Activated CD4-positive, alpha-beta T cell treated with anti-CD3 and anti-CD28 coated beads, Interleukin-2, amount 50 U/mL, for 1 hour (primary cell): ENCODE measurements around the gene RNU6-7.

Experiments
- DNase-seq: peaks from one replicate; pipeline ENCODE4 v3.0.0-alpha.2; 2020

Gene RNU6-7

DNA sequence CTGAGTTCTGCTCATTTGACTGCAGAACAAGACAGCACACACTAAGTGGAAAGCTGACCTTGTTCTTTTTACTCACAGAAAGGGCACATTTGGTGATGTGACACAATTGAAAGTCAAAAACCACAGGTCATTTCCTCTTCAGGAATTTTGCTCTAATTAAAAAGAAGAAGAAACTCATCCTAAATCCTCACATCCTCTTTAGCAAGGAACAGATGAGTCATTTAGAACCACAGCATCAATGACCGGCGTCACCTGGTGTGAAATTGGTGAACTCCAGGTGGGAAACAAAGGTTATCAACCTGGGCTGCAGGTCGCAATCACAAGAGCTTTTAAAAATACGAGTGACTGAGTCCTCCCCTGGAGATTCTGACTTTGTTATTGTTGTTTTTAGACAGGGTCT, 4.1 kb downstream of the RNU6-7 start:
- DNase-seq = no peak

DNA sequence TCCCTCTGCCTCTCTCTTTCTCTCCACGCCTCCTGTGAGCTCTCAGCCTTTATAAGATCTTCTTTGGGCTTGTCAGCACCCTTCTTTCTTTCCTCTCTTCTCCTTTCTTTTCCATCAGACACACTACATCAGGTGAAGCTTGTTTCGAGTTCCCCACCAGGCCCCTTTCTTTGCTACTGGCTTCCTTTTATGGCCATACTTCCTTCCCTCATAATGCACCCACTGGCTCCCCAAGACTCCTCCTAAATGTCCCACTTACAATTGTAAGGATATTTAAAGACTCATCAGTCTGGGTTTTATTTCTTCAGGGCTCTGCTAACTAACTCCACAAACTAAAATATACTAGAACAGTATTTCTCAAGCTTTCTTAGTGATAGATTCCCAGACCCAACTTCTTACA, 4.7 kb downstream of the RNU6-7 start:
- DNase-seq = no peak

DNA sequence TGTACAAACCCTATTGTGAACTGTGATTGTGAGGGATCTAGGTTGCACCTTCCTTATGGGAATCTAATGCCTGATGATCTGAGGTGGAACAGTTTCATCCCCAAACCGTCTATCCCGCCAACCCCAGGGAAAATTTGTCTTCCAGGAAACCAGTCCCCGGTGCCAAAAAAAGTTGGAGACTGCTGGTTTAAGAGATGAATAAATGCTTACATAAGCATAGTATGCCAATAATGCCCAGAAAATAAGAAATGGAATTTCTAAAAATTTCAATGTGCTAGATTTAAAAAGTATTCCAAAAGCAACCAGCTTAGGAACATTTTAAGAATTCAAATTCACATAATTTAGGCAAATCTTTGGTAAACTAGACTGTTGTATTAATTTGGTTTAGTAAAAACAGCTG, 6.6 kb downstream of the RNU6-7 start:
- no peak for DNase-seq

DNA sequence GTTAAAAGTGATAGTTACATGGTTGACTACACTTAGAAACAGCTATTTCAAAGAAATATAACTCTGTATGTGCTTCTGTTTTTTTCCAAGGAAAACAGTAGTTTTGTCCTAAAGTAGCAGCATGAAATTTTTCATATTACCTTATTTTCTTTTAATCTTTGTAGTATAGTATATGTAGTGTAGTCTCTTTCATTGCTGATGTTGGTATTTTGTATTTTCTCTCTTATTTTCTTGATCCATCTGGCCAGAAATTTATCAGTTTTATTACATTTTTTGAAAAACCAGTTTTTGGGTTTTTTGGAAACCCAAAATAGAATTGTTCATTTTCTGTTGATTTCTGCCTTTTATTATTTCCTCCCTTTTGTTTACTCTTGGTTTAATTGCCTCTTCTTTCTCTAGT, 7.6 kb downstream of the RNU6-7 start:
- no peak for DNase-seq

DNA sequence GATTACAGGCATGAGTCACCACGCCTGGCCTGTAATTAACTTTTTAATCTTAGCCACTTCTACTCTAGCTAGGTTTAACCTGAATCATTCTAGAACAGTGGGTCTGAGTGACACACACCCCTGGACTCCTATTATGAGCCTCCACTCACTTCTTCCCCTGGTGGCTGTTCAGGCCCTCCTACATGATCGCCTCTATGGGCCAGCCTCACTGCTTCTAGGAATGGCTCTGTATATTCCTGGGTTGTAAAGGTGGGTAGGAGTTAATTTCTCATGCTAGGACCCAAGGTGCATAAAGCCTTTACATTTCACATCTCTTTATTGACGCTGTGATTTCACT, 9.2 kb downstream of the RNU6-7 start:
- no peak for DNase-seq

DNA sequence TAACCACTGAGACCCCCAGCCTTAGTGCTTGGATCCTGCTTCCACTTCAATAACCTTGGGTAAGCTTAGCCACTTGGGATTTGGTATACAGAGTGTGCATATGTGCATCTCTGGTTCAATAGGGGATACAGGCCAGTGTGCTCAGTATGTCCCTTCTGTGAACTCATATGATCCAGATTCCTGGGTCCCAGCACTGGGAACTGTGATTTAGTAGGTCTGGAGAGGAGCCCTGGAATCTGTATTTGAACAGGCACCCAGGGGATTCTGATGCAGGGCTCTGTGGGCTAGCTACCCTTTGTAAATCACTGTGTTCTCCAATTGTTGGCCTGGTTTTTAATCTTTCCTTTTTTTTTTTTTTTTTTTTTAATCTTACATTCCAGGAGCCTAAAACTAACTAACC, 11.0 kb downstream of the RNU6-7 start:
- no peak for DNase-seq

DNA sequence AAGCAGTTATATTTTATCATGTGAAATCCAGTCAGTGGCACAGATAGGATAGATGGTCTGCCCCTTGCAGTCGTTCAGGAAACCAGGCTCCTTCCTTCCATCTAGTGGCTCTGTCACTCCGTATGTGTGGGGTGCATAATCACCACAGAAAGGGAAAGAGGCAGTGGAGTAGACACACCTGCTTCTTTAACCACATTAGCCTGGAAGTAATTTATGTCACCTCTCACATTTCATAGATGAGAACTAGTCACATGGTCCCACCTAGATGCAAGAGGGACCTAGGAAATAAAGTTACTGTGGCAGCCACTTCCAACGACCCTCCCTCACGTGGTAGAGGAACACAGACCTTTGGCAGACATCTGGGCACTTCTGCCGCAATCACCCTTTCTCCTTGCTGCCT, 15.5 kb downstream of the RNU6-7 start:
- DNase-seq = no peak

DNA sequence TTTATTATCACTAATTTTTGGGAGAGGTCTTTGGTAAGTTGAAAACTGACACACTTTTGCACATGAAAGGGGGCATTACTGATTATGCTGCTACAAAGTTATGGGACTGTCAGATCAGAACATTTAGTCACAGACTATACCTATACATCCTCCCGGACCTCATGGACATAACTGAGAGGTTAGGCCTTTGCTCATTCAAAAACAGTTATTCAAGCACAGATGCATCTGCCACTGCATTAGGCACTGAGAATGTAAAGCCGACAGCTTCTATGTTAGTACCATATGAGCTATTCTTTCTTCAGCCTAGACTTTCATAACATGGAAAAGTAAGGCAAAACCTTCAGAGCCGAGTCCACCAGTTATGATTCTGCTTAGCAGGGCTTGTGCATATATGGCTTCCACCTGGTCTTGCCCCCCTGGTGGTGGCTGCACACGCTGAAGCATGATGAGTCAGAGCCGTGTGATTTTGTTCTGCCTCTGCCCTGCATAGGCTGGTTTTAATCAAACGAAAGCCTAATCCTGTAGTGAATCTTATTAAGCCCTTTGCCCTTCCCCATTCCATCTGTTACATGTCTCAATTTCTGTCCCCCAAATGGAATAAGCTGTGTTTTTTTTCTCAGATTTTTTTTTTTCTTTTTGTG, 23.0 kb downstream of the RNU6-7 start:
- no peak for DNase-seq

DNA sequence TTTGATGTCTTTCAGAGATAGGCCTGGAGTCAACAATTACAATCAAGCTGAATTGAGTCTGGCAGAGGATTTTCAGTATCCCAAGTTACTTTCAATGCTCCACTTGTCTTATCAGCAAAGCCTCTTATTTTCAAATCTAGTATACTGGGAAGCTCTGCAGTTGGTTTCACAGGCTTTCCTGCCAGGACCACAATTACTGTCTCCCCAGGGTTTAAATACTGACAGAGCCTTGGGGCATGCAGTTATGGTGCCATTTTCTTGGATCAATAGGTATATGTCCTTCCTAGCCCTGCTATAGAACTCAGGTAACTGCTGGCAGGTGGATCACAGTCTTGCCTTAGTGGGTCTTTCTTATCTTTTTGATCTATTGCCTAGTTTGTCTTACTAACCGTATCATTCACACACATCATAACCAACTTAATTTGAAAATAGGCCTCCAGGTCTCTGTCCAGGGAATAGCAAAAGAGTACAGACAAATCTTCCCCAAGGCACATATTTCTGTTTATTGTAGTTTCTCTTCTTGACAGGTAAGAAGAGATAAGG, 23.6 kb downstream of the RNU6-7 start:
- DNase-seq = no peak

DNA sequence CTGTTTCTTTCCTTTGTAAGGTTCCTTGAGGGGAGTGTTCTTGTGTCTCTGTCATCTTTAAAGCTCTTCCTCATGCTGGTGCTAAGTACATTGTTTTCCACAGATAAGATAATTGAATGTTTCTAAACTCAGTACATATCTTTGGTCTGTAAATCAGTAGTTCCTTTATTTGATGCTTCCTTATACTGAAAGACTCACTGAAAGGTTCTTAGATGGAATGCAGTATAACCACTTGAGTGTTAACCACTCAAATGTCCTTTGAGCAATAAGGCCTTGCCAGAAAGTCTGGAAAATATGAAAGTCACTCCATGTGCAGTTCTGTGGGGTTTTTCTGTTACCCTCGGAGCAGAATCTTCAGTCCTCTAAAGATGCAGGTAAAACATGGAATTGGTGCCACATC, 24.2 kb downstream of the RNU6-7 start:
- no peak for DNase-seq

DNA sequence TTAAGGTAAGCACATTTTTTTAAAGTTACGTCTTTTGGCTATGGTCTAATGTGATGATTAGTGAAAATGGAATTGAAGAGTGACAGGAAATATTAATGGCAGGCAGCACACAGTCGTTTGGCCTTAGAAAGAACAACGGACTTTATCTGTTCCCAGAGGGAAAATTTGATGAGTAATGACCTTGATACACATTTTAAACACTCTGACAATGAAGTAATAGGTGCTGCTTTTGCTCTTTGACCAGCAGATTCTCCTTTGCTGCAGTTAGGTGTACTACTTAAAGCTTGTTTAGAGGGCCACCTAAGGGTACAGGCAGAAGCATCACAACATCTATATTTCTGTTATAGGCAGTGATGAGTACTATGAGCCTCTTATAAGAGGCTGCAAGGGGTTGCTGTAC, 28.3 kb downstream of the RNU6-7 start:
- no peak for DNase-seq

DNA sequence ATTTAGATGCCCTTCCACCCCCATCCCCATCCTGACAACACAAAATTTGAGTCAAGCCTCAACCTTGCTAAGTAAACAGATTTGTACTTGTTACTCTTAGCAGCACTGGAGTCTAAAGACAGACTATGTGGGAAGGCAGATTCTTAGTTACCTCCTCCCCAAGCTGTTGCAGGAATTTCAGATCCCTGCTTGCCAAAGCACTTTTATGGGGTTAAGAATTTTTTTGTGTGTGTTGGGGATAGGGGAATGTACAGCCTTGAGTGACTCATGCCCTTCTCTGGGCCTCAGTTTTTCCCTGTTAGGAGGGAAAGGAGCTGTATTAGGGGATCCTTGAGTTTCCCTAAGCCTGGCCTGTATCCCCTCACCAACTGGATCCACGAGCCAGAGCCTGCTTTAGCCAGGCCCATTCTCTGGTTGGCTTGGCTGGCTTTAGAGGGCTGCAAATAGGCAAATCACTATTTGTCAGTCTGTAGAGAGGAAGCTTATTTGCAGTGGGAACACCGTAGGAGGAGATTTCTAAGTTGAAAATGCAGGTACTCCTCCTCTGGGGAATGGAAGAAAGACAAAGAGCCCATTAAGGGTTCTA, 28.9 kb downstream of the RNU6-7 start:
- no peak for DNase-seq

DNA sequence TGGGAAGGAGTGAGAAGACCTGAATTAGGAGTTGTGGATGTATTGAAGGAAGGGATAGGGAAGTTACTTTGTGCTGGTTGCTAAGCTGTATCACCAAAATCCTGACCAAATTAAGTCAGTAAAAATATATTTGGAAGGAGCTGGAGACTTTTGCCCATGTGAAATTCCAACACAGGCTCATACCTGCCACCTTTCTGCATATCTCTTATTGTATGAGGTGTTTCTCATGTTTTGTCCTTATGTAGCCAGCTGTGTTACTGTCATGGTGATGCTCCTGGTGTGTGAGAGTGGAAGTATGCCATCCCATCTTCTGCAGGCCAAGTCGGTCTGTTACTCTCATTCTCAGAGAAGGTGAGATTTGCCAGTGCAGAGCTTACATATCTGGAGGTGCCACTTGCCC, 30.6 kb downstream of the RNU6-7 start:
- no peak for DNase-seq

DNA sequence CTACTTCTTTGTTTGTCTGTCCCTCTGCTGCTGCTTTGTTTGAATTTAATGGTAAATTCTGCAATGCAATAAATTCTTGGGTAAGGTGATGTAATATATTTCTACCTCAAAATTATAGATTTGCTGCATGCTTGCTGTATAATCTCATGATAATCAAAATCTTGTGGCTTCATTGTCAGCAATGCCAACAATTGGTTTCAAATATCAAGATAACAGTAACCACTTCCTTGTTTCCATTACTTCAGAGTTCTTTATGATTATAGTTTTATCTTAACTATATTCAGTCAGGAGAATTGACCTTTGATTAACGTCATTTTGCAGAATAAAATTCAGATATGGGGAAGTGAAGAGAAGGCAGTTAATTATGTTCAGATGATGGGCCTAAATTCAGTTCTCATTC, 31.4 kb downstream of the RNU6-7 start:
- no peak for DNase-seq

DNA sequence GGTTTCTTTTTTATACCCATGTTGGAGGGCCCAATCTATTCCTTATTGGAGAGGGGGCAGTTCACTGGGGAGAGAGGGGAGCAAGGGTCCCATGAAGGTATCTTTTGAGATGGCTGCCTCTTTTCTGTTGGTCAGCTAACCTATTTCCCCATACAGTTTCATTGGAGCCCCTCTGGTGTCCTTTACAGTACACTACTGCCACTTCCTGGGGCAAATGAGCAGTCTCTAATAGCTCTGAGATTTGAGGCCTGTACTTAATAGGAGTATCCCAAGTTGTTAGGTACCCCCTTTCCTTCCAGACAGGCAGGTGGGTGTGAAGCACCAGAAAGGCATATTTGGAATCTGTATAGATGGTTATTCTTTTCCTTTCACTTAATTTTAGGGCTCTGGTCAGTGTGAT, 42.6 kb downstream of the RNU6-7 start:
- DNase-seq = no peak

DNA sequence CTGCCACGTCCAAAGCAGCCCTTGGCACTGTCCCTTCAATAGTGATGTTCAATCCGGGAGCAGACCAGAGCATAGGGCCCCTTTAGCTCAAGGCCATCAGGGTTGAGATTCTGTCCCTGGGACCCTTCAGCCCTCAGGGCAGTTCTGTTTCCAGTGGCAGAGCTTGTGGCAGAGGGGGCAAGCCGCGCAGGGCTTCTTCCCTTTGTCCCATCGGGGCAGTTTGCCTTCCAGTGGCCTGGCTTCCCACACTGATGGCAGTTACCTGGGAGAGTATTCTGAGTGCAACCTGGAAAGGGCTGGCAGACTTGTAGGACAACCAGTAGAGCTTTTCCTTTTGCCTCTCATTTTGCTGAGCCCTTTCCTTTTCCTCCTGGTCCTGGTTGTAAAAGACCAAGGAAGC, 44.9 kb downstream of the RNU6-7 start:
- no peak for DNase-seq

DNA sequence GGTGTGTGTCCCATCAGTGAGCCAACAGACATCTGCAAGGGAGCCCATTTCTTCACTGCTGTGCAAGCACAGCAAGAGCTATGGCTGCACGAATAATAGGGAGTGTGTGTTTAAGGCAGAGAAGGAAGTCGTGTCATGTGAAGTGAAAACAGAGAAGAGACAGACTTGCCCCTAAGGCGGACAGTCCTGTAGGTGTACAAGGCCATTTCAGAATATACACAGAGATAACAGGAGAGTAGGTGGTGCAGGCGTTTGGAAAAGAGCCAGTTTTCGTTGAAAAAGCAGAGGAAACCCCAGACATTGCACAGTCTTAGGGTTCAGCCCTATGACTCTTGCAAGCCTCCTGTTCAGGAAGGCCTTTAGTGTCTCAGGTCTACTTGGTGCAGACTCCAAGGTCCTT, 47.5 kb downstream of the RNU6-7 start:
- DNase-seq = no peak

DNA sequence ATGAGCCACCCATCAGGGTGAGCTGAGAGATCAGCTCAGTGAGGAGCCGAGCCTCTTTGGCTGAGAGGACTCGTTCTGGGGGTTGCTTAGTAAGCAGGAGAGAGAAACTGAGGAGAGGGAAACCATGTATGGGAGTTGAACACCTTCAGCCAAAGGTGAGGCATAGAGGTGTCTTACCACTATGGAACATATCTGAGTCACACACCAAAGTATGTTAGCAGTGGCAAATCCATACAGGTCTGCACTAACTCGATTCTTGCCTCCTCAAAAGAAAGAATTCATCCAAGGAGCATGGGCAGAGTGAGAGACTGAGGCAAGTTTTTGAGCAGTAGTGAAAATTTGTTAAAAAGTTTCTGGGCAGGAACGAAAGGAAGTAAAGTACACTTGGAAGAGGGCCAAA, 47.9 kb downstream of the RNU6-7 start:
- no peak for DNase-seq

DNA sequence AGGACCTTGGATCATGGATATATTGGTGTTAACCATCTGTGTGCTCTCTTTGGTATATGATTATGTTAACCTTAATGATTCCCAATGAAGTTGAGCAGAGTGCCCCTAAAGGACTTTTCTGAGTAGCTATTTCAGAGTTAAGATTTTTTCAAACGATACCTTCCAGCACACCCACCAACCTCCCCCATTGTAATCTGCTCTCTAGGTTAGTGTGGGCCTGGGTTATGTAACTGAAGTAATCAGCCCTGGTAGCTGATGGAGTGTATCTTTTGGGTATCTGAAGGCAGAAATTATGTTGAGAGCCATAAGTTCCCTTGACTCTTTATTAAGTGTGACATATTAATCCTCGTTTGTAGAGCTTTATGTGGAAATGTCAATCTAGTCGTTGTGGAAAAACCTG, 48.8 kb downstream of the RNU6-7 start:
- no peak for DNase-seq

DNA sequence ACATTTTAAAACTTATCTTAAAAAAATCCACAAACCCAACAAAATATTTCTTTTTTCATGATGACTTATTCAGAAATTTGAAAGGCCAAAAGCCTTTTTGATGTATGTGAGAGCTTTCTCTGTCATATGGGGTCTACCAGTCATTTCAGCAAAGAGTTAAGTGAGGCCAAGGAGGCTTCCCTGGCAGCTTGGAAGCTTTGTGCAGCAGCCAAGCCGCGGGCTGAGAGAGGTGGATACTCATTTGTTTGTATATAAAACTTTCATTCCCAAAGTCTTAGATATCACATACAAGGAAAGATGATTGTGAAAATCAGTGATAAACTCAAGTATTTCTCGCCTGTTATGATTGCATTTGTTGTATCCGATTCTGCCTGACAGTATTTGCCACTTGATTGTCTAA, 49.7 kb downstream of the RNU6-7 start:
- DNase-seq = no peak
